ENCODE results near the gene FAM204A. TPM values are rescaled to one million over a fixed set of nuclear protein-coding genes. Genes with fewer than 3 reads are reported as not detected.

Gene FAM204A
- total RNA-seq, 1 experiment from 2014 or later: 27.3 TPM

DNA sequence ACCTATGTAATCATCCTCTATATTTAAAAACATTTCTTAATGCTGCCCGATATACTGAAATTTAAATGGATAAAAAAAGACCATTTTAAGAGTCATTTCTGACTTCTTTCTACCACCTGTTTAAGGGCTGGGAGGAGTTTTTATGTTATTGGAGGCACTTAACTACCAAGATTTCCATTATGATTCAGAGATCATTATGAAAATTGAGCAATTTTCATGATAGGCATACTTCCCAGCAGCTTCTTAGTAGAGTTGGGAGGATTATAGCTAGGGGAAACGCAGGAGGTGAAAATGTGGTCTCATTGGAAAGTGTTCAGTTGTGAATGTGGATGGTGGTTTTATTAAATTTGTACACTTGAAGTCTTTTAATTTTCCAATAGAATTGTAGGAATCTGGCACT is 28.4 kb upstream of the FAM204A start:
- CTCF ChIA-PET: no interaction called here
- H2AFZ ChIP-seq (ENCODE audit: low read length): no peak overlapping the region
- peaks cover 49% of the 10 kb centered on the region for H3K27me3 ChIP-seq (ENCODE audit: low read length)
- H3K9ac ChIP-seq (ENCODE audit: low read length): no peak overlapping the region
- no peaks in the 10 kb centered on the region for H3K79me2 ChIP-seq (ENCODE audit: low read length)
- no peak for DNase-seq
- H3K9me2 ChIP-seq (replicated peaks; ENCODE audit: low read length): no peaks in the 10 kb centered on the region
- TF ChIP-seq EZH2phosphoT487 (IDR thresholded peaks at IDR 0.05; ENCODE audit: borderline replicate concordance, low read length) (no peak), EZH2 (IDR thresholded peaks at IDR 0.05; ENCODE audit: low read length, unreplicated experiment) (no peak)
- H3F3A ChIP-seq (ENCODE audit: low read length, unreplicated experiment): no peaks in the 10 kb centered on the region
- ATAC-seq: no peak
- POLR2A ChIA-PET (ENCODE audit: unreplicated experiment): no interaction called here
- H3K4me3 ChIP-seq (ENCODE audit: low read length): no peak overlapping the region
- H4K20me1 ChIP-seq (ENCODE audit: low read length): no peaks in the 10 kb centered on the region
- BruUV-seq (replicated peaks): no TSS peak
- no peaks in the 10 kb centered on the region for H3K36me3 ChIP-seq (ENCODE audit: low read depth, low read length)
- no peak overlapping the region for H3K27ac ChIP-seq (ENCODE audit: low read length)
- no peak overlapping the region for H3K4me2 ChIP-seq (ENCODE audit: low read length)
- intact Hi-C loops (cut with micrococcal nuclease): no loop called here
- H3K9me3 ChIP-seq (ENCODE audit: low read length): no peaks in the 10 kb centered on the region
- no peaks in the 10 kb centered on the region for H3K4me1 ChIP-seq (ENCODE audit: insufficient read depth, low read length)

DNA sequence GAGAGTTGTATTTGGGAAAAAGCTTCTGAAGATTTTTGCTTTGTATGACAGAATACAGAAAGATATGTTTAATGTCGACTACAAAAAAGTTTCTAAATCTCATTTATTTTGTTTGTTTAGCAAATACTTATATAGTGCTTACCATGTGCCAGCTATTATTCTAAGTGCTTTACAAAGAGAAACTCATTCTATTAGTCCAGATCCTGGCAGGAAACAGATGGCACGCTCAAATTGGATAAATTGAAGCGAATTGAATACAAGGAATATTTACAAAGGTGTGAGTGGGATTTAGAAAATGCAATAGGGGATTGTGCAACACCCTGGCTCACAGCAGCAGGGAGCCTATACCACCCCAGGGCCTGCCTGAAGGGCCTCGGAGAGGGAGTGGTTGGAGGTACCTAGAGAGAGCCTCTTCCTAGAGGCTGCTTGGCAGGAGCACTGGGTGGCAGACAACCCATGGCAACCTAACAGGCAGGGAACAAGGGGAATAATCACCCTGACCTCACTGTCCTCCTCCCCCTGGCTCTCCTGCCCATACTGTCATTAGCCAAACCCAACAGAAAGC is 27.6 kb upstream of the FAM204A start:
- no peak for ATAC-seq
- Histone ChIP-seq H3K9me2 (replicated peaks; ENCODE audit: low read length) (no peaks in the 10 kb centered on the region), H3K27ac (ENCODE audit: low read length) (no peak overlapping the region), H3K79me2 (ENCODE audit: low read length) (no peaks in the 10 kb centered on the region), H4K20me1 (ENCODE audit: low read length) (no peaks in the 10 kb centered on the region), H3K27me3 (ENCODE audit: low read length) (peaks cover 52% of the 10 kb centered on the region), H3K36me3 (ENCODE audit: low read depth, low read length) (no peaks in the 10 kb centered on the region), H2AFZ (ENCODE audit: low read length) (no peak overlapping the region), H3K4me3 (ENCODE audit: low read length) (no peak overlapping the region), H3K4me2 (ENCODE audit: low read length) (no peak overlapping the region), H3F3A (ENCODE audit: low read length, unreplicated experiment) (no peaks in the 10 kb centered on the region), H3K9ac (ENCODE audit: low read length) (no peak overlapping the region), H3K4me1 (ENCODE audit: insufficient read depth, low read length) (no peaks in the 10 kb centered on the region), H3K9me3 (ENCODE audit: low read length) (no peaks in the 10 kb centered on the region)
- intact Hi-C loops (cut with micrococcal nuclease): no loop called here
- no TSS peak for BruUV-seq (replicated peaks)
- ChIA-PET CTCF (no interaction called here), POLR2A (ENCODE audit: unreplicated experiment) (no interaction called here)
- no peak for TF ChIP-seq EZH2 (IDR thresholded peaks at IDR 0.05; ENCODE audit: low read length, unreplicated experiment)
- no peak for TF ChIP-seq EZH2phosphoT487 (IDR thresholded peaks at IDR 0.05; ENCODE audit: borderline replicate concordance, low read length)
- TF ChIP-seq, protein P1, sequence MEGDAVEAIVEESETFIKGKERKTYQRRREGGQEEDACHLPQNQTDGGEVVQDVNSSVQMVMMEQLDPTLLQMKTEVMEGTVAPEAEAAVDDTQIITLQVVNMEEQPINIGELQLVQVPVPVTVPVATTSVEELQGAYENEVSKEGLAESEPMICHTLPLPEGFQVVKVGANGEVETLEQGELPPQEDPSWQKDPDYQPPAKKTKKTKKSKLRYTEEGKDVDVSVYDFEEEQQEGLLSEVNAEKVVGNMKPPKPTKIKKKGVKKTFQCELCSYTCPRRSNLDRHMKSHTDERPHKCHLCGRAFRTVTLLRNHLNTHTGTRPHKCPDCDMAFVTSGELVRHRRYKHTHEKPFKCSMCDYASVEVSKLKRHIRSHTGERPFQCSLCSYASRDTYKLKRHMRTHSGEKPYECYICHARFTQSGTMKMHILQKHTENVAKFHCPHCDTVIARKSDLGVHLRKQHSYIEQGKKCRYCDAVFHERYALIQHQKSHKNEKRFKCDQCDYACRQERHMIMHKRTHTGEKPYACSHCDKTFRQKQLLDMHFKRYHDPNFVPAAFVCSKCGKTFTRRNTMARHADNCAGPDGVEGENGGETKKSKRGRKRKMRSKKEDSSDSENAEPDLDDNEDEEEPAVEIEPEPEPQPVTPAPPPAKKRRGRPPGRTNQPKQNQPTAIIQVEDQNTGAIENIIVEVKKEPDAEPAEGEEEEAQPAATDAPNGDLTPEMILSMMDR (conservative IDR thresholded peaks at IDR 0.05; ENCODE audit: low read depth, low read length): no peak
- DNase-seq: no peak

DNA sequence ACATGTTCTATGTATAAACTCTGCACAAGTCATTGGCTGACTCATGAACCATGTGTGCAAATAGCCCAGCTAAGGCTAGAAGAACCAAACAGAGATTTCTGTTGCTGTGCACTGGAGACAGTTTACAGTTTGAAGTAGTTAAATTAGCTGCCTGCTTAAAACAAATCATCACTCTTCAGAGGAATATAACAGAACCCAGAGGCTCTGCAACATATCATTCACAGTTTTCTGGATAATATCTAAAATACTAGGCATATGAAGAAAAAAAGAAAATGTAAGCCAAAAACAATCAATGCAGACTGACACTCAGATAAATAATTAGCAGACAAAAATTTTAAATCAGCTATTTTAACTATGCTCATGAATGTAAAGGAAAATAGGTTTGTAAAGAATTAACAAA is 23.6 kb upstream of the FAM204A start:
- DNase-seq (no peak), ATAC-seq (no peak)
- POLR2A ChIA-PET (ENCODE audit: unreplicated experiment): no interaction called here
- Histone ChIP-seq H3F3A (ENCODE audit: low read length, unreplicated experiment) (no peaks in the 10 kb centered on the region), H3K9ac (ENCODE audit: low read length) (no peak overlapping the region), H2AFZ (ENCODE audit: low read length) (no peak overlapping the region), H4K20me1 (ENCODE audit: low read length) (no peaks in the 10 kb centered on the region), H3K27me3 (ENCODE audit: low read length) (peaks cover 23% of the 10 kb centered on the region), H3K4me1 (ENCODE audit: insufficient read depth, low read length) (no peaks in the 10 kb centered on the region), H3K36me3 (ENCODE audit: low read depth, low read length) (no peaks in the 10 kb centered on the region), H3K79me2 (ENCODE audit: low read length) (no peaks in the 10 kb centered on the region), H3K4me3 (ENCODE audit: low read length) (no peak overlapping the region), H3K9me3 (ENCODE audit: low read length) (no peaks in the 10 kb centered on the region), H3K4me2 (ENCODE audit: low read length) (no peak overlapping the region), H3K27ac (ENCODE audit: low read length) (no peak overlapping the region), H3K9me2 (replicated peaks; ENCODE audit: low read length) (no peaks in the 10 kb centered on the region)
- intact Hi-C loops (cut with micrococcal nuclease): no loop called here
- CTCF ChIA-PET: interaction anchor here (0.5 kb wide), 1 partner anchor 432 kb away, joined by 7 read pairs; no protein-coding TSS in a partner anchor
- no TSS peak for BruUV-seq (replicated peaks)
- TF ChIP-seq, protein P1 (conservative IDR thresholded peaks at IDR 0.05; ENCODE audit: low read depth, low read length): no peak
- TF ChIP-seq EZH2phosphoT487 (IDR thresholded peaks at IDR 0.05; ENCODE audit: borderline replicate concordance, low read length) (no peak), EZH2 (IDR thresholded peaks at IDR 0.05; ENCODE audit: low read length, unreplicated experiment) (no peak)
